OCI-LY3 (cell line): Measurements from ENCODE around the gene DOCK1.

ENCODE experiments used
- EZH2phosphoT487 ChIP-seq: fragments of 200-600 bp; shearing (Covaris generic); IDR thresholded peaks from 2 replicates; pipeline ENCODE4 v1.6.1; 2018; ENCODE audit warnings: antibody characterized with exemption, mixed run types, low read depth
- TF ChIP-seq, protein P1 (sequence below): fragments of 200-600, 300-600 bp; sonication (generic); IDR thresholded peaks from 2 replicates; pipeline ENCODE4 v1.5.1; 2014; ENCODE audit warnings: antibody characterized with exemption, low read length, low read depth

DNA sequence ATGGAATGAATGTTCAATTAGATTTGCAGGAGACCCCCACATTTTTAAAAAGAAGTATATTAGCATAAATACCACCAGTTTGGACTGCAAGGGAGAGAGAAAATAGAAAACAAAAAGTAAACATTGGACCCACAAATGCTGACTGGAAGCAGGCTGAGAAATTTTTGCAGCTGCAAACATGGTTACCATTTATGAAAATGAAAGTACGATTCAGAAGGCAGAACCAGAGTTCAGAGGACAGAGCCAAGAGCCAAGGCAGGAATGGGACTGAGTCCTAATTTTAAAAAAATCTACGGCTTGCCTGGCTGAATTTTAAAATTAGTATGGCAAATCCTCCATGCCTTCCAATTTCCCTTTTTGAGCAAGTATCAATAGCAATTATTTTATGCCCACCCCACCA, 569.3 kb downstream of the DOCK1 start:
- TF ChIP-seq, protein P1, sequence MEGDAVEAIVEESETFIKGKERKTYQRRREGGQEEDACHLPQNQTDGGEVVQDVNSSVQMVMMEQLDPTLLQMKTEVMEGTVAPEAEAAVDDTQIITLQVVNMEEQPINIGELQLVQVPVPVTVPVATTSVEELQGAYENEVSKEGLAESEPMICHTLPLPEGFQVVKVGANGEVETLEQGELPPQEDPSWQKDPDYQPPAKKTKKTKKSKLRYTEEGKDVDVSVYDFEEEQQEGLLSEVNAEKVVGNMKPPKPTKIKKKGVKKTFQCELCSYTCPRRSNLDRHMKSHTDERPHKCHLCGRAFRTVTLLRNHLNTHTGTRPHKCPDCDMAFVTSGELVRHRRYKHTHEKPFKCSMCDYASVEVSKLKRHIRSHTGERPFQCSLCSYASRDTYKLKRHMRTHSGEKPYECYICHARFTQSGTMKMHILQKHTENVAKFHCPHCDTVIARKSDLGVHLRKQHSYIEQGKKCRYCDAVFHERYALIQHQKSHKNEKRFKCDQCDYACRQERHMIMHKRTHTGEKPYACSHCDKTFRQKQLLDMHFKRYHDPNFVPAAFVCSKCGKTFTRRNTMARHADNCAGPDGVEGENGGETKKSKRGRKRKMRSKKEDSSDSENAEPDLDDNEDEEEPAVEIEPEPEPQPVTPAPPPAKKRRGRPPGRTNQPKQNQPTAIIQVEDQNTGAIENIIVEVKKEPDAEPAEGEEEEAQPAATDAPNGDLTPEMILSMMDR: no peak
- no peak for TF ChIP-seq EZH2phosphoT487
